ENCODE results near the gene ME3. TPM values are rescaled to one million over a fixed set of nuclear protein-coding genes. Genes with fewer than 3 reads are reported as not detected.

ME3 gene
- polyA plus RNA-seq, 1 experiment = 7.1 TPM

GRCh38 chr11:86553265-86553664 is 119.2 kb downstream of the ME3 start:
- Histone ChIP-seq H3K27ac (ENCODE audit: low read depth, low read length) (no peak overlapping the region), H3K27me3 (ENCODE audit: control insufficient read depth, insufficient read depth, low read length) (no peaks in the 10 kb centered on the region), H3K4me3 (ENCODE audit: low read depth, low read length) (no peak overlapping the region), H3K9me3 (ENCODE audit: control insufficient read depth, insufficient read depth, low read length) (no peaks in the 10 kb centered on the region)
- CTCF ChIA-PET = interaction anchor here (1.2 kb wide), 1 partner anchor 55 kb away, joined by 4 read pairs; no protein-coding TSS in a partner anchor
- TF ChIP-seq CTCF (IDR thresholded peaks at IDR 0.05; ENCODE audit: low read depth, low read length) = no peak
- POLR2A ChIA-PET = no interaction called here
- no peak for DNase-seq (ENCODE audit: low read depth, low spot score)

GRCh38 chr11:86551288-86552092 is 120.9 kb downstream of the ME3 start:
- CTCF ChIA-PET = interaction anchor here (1.0 to 2.1 kb wide), 3 partner anchors 20 to 190 kb away, joined by 3 to 12 read pairs (median 3); no protein-coding TSS in a partner anchor

GRCh38 chr11:86550757-86551156 is 121.7 kb downstream of the ME3 start:
- Histone ChIP-seq H3K27ac (ENCODE audit: low read depth, low read length) (no peak overlapping the region), H3K4me3 (ENCODE audit: low read depth, low read length) (no peak overlapping the region), H3K27me3 (ENCODE audit: control insufficient read depth, insufficient read depth, low read length) (no peaks in the 10 kb centered on the region), H3K9me3 (ENCODE audit: control insufficient read depth, insufficient read depth, low read length) (no peaks in the 10 kb centered on the region)
- POLR2A ChIA-PET = interaction anchor here (0.5 to 1.8 kb wide), 3 partner anchors 16 to 107 kb away, joined by 3 to 6 read pairs (median 4); no protein-coding TSS in a partner anchor
- CTCF ChIA-PET = interaction anchor here (0.5 to 2.1 kb wide), 3 partner anchors 22 to 190 kb away, joined by 3 to 12 read pairs (median 3); no protein-coding TSS in a partner anchor
- DNase-seq (ENCODE audit: low read depth, low spot score) = no peak
- no peak for TF ChIP-seq CTCF (IDR thresholded peaks at IDR 0.05; ENCODE audit: low read depth, low read length)

More at GRCh38 chr11:86551288-86552092, 120.9 kb downstream of the ME3 start:
- Histone ChIP-seq H3K4me3 (ENCODE audit: low read depth, low read length) (no peak overlapping the region), H3K9me3 (ENCODE audit: control insufficient read depth, insufficient read depth, low read length) (no peaks in the 10 kb centered on the region), H3K27ac (ENCODE audit: low read depth, low read length) (no peak overlapping the region), H3K27me3 (ENCODE audit: control insufficient read depth, insufficient read depth, low read length) (no peaks in the 10 kb centered on the region)
- POLR2A ChIA-PET = interaction anchor here (0.5 to 1.8 kb wide), 3 partner anchors 15 to 106 kb away, joined by 3 to 6 read pairs (median 4); no protein-coding TSS in a partner anchor
- DNase-seq (ENCODE audit: low read depth, low spot score) = peak; percentile 76
- TF ChIP-seq CTCF (IDR thresholded peaks at IDR 0.05; ENCODE audit: low read depth, low read length) = no peak

DNA sequence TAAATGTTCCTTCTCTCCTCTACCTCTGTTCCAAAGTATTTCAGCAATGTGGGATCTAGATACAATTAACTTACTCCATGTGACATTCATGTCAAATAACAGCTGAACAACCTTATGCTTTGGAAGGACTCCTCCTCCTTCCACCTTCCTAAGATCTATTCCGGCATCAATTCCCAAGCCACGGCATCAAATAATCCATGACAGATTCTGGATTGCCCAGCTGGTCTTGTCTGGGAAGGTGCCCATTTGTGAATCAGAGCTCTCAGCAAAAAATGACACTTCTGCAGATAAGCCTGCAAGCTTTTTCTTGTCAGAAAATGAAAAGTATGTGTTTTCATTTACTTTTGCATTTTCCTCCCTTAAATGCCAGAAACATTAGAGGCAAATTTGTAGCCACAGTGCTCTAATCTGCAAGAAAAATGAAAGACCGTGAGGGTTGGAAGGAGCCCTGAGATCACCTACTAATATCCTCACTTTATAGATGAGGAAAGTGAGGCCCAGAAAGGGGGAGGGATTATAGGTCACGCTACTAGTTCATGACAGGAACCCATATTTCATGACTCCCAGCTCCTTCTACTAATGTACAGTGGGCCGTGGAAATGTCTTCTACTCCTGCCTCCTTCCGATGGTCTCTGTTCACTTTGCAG is 124.0 kb downstream of the ME3 start:
- Histone ChIP-seq H3K4me3 (ENCODE audit: low read depth, low read length) (no peak overlapping the region), H3K9me3 (ENCODE audit: control insufficient read depth, insufficient read depth, low read length) (no peaks in the 10 kb centered on the region), H3K27ac (ENCODE audit: low read depth, low read length) (no peak overlapping the region), H3K27me3 (ENCODE audit: control insufficient read depth, insufficient read depth, low read length) (no peaks in the 10 kb centered on the region)
- CTCF ChIA-PET = interaction anchor here (0.9 to 1.8 kb wide), 3 partner anchors 60 to 322 kb away, joined by 3 to 10 read pairs (median 4); no protein-coding TSS in a partner anchor
- no peak for TF ChIP-seq CTCF (IDR thresholded peaks at IDR 0.05; ENCODE audit: low read depth, low read length)
- POLR2A ChIA-PET = interaction anchor here (1.2 kb wide), 1 partner anchor 64 kb away, joined by 6 read pairs; no protein-coding TSS in a partner anchor
- DNase-seq (ENCODE audit: low read depth, low spot score) = no peak
